ENCODE measurements around the gene MTMR12. TPM values are rescaled to one million over a fixed set of nuclear protein-coding genes. Genes with fewer than 3 reads are reported as not detected.

The MTMR12 gene
- total and polyA plus RNA-seq, 8 donors, result 9.7 to 32.3 (median 20.8) TPM

DNA sequence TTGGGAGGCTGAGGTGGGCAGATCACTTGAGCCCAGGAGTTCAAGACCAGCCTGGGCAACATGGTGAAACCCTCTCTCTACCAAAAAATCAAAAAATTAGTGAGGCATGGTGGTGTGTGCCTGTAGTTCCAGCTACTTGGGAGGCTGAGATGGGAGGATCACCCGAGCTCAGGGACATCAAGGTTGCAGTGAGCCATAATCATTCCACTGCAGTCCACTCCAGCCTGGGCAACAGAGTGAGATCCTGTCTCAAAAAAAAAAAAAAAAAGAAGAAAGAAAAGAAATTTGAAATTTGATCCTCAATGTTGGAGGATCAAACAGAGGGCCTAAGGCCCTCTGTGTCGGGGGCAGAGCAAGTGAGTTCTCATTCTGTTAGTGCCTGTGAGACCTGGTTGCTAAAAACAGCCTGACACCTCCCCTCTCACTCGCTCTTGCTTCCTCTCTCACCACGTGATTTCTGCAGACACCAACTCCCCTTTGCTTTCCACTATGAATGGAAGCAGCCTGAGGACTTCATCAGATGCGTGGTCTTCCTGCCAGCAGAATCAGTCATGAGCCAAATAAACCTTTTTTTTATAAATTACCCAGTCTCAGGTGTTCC is 130.2 kb downstream of the MTMR12 start:
- H3K36me3 ChIP-seq, result no peaks in the 10 kb centered on the region

More for the DNA sequence above, 130.2 kb downstream of the MTMR12 start:
- 85% methylated on average over 5 of the region's 5 CpGs for whole genome bisulfite sequencing, 2 donors
- no peaks in the 10 kb centered on the region for H3K9me3 ChIP-seq
- no peak for TF ChIP-seq CTCF (IDR thresholded peaks at IDR 0.05)
- ATAC-seq, result no peak
- H3K27me3 ChIP-seq, result no peaks in the 10 kb centered on the region
- no peak overlapping the region for H3K4me3 ChIP-seq
- H3K27ac ChIP-seq, result no peak overlapping the region
- no peak for DNase-seq
- intact Hi-C loops (cut with DNase I), result no loop called here
- FAIRE-seq, result no peak
- H3K4me1 ChIP-seq, result no peaks in the 10 kb centered on the region

Other genes starting within 250 kb of the MTMR12 start
- gene GOLPH3, start 138.6 kb downstream of the MTMR12 start, total RNA-seq, result 10 to 100 TPM; 44.6 to 67.0 (median 50.1) TPM
- gene GOLPH3, start 138.6 kb downstream of the MTMR12 start, polyA plus RNA-seq, result 10 to 100 TPM; 19.9 to 44.5 TPM
- gene ZFR, start 131.8 kb upstream of the MTMR12 start, total RNA-seq, result 10 to 100 TPM; 17.4 to 33.4 (median 23.1) TPM
- 10 to 100 TPM; 15.7 to 27.2 TPM for gene ZFR, start 131.8 kb upstream of the MTMR12 start, polyA plus RNA-seq